Measurements from ENCODE around the gene STAB1.

DNA sequence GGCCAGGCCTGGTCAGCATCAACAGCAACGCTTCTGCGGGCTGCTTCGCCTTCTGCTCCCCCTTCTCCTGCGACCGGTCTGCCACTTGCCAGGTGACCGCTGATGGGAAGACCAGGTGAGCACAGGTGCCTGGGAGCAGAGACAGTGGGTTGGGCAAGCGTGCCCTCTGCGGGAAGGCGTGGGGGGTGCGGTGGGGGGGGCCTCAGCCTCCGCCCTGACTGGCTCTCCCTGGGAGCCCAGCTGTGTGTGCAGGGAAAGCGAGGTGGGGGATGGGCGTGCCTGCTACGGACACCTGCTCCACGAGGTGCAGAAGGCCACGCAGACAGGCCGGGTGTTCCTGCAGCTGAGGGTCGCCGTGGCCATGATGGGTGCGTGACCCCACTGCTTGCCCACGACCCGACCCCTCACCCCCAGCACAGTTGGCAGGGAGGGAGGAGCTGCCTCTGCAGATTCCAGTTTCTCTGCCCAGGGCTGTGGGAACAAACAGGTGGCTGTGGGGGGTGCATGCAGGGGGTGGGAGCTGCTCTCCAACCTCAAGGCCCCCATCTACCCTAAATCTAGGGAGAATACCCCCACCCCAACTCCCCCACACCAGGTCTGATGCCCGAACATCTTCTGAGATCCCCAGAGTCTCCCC is 8.8 kb downstream of the STAB1 start:
- TF ChIP-seq EZH2 (IDR thresholded peaks at IDR 0.05; ENCODE audit: borderline replicate concordance, low read depth, low read length, severe bottlenecking), result no peak
- TF ChIP-seq, protein P1, sequence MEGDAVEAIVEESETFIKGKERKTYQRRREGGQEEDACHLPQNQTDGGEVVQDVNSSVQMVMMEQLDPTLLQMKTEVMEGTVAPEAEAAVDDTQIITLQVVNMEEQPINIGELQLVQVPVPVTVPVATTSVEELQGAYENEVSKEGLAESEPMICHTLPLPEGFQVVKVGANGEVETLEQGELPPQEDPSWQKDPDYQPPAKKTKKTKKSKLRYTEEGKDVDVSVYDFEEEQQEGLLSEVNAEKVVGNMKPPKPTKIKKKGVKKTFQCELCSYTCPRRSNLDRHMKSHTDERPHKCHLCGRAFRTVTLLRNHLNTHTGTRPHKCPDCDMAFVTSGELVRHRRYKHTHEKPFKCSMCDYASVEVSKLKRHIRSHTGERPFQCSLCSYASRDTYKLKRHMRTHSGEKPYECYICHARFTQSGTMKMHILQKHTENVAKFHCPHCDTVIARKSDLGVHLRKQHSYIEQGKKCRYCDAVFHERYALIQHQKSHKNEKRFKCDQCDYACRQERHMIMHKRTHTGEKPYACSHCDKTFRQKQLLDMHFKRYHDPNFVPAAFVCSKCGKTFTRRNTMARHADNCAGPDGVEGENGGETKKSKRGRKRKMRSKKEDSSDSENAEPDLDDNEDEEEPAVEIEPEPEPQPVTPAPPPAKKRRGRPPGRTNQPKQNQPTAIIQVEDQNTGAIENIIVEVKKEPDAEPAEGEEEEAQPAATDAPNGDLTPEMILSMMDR (IDR thresholded peaks at IDR 0.05; ENCODE audit: borderline replicate concordance, extremely low read depth, low read length, poor library complexity, severe bottlenecking), result no peak
